BE2C (cell line): ENCODE data around the gene SH3GL1.

ENCODE experiments used
- DNase-seq: peaks from one replicate; pipeline ENCODE4 v3.0.0-alpha.2; 2020
- H3K27me3 ChIP-seq: fragments of 250-450 bp; sonication (Bioruptor Pico); 2 replicates; pipeline ENCODE4 v1.5.1; 2020; ENCODE audit warnings: mild to moderate bottlenecking
- H3K36me3 ChIP-seq: fragments of 250-450 bp; sonication (Bioruptor Pico); 2 replicates; pipeline ENCODE4 v1.5.1; 2020; ENCODE audit warnings: mild to moderate bottlenecking
- H3K4me1 ChIP-seq: fragments of 250-450 bp; sonication (Bioruptor Pico); 2 replicates; pipeline ENCODE4 v1.5.1; 2020
- H3K4me3 ChIP-seq: 2 replicates; pipeline ENCODE4 v1.5.1; 2011; ENCODE audit warnings: low read depth, low read length
- H3K9me3 ChIP-seq: fragments of 250-450 bp; sonication (Bioruptor Pico); 2 replicates; pipeline ENCODE4 v1.5.1; 2020
- TF ChIP-seq, protein P1 (sequence below): IDR thresholded peaks from 2 replicates; pipeline ENCODE4 v1.5.1; 2012; ENCODE audit warnings: mild to moderate bottlenecking, low read depth, low read length

The SH3GL1 gene

GRCh38 chr19:4414144-4414799 is 13.9 kb upstream of the SH3GL1 start:
- H3K4me1 ChIP-seq, result no peaks in the 10 kb centered on the region
- TF ChIP-seq, protein P1, sequence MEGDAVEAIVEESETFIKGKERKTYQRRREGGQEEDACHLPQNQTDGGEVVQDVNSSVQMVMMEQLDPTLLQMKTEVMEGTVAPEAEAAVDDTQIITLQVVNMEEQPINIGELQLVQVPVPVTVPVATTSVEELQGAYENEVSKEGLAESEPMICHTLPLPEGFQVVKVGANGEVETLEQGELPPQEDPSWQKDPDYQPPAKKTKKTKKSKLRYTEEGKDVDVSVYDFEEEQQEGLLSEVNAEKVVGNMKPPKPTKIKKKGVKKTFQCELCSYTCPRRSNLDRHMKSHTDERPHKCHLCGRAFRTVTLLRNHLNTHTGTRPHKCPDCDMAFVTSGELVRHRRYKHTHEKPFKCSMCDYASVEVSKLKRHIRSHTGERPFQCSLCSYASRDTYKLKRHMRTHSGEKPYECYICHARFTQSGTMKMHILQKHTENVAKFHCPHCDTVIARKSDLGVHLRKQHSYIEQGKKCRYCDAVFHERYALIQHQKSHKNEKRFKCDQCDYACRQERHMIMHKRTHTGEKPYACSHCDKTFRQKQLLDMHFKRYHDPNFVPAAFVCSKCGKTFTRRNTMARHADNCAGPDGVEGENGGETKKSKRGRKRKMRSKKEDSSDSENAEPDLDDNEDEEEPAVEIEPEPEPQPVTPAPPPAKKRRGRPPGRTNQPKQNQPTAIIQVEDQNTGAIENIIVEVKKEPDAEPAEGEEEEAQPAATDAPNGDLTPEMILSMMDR, result no peak
- peaks cover 83% of the 10 kb centered on the region for H3K36me3 ChIP-seq
- no peaks in the 10 kb centered on the region for H3K9me3 ChIP-seq
- DNase-seq, result no peak
- no peaks in the 10 kb centered on the region for H3K27me3 ChIP-seq
- H3K4me3 ChIP-seq, result no peak overlapping the region

DNA sequence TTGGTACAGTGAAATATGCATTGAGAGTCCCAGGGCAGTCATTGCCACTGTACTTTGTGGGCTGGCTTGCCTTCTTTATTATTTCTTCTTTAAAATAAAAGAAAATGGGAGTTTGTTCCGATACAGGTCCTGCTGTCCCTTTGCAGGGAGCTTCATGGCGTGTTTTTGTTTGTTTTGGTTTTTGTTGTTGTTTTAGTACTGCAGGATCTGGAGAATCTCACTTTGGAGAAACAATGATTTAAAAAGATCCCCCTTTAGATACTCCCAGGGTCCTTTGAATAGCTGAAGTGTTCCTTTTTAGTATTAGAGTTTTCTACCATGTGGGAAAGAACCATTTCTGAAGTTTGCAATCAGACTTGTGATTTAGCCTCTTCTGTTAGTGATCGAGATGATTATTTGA is 13.2 kb upstream of the SH3GL1 start:
- TF ChIP-seq, protein P1, result no peak
- H3K9me3 ChIP-seq, result no peaks in the 10 kb centered on the region
- no peak overlapping the region for H3K4me3 ChIP-seq
- no peaks in the 10 kb centered on the region for H3K27me3 ChIP-seq
- peaks cover 87% of the 10 kb centered on the region for H3K36me3 ChIP-seq
- no peak for DNase-seq
- H3K4me1 ChIP-seq, result no peaks in the 10 kb centered on the region

DNA sequence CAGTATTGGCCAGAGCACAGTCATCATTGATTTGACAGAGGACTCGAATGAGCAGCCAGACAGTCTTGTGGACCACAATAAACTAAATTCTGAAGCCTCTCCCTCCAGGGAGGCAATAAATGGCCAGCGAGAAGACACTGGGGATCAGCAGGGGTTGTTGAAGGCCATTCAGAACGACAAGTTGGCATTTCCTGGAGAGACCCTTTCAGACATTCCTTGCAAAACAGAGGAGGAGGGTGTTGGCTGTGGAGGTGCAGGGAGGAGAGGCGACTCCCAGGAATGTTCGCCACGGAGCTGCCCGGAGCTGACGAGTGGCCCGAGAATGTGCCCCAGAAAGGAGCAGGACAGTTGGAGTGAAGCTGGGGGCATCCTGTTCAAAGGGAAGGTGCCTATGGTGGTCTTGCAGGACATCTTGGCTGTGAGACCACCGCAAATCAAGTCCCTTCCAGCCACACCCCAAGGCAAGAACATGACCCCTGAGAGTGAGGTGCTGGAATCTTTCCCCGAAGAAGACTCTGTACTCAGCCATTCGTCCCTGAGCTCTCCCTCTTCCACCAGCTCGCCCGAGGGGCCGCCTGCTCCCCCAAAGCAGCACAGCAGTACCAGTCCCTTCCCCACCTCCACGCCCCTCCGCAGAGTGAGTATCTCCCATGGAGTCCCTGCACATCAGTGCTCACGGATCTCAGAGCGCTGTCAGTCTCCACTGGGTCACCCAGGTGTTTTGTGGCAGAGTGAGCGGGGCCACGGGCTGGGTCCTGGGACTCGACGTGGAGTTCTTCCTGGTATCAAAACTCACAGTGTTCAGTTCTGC is 9.0 kb upstream of the SH3GL1 start:
- H3K4me1 ChIP-seq, result no peaks in the 10 kb centered on the region
- TF ChIP-seq, protein P1, result no peak
- no peak overlapping the region for H3K4me3 ChIP-seq
- H3K36me3 ChIP-seq, result peaks cover 74% of the 10 kb centered on the region
- DNase-seq, result no peak
- no peaks in the 10 kb centered on the region for H3K9me3 ChIP-seq
- no peaks in the 10 kb centered on the region for H3K27me3 ChIP-seq

DNA sequence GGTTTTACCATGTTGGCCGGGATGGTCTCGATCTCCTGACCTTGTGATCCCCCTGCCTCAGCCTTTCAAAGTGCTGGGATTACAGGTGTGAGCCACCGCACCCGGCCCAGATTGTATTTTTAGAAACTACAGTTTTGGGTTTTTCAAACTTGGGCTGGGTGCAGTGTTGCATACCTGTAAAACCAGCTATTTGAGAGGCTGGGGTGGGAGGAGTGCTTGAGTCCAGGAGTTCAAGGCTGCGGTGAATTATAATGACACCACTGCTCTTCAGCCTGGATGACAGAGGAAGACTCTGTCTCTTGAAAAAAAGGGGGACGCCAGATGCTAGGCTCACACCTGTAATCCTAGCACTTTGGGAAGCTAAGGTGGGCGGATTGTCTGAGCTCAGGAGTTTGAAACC is 6.3 kb upstream of the SH3GL1 start:
- no peaks in the 10 kb centered on the region for H3K9me3 ChIP-seq
- no peaks in the 10 kb centered on the region for H3K4me1 ChIP-seq
- TF ChIP-seq, protein P1, result no peak
- DNase-seq, result no peak
- no peaks in the 10 kb centered on the region for H3K27me3 ChIP-seq
- H3K36me3 ChIP-seq, result peaks cover 56% of the 10 kb centered on the region
- H3K4me3 ChIP-seq, result no peak overlapping the region

GRCh38 chr19:4405977-4406376 is 5.6 kb upstream of the SH3GL1 start:
- Histone ChIP-seq H3K4me1 (no peaks in the 10 kb centered on the region), H3K9me3 (no peaks in the 10 kb centered on the region), H3K27me3 (no peaks in the 10 kb centered on the region), H3K36me3 (peaks cover 51% of the 10 kb centered on the region), H3K4me3 (no peak overlapping the region)
- TF ChIP-seq, protein P1, result no peak
- DNase-seq, result no peak
